Astrocyte (in vitro differentiated cells and primary cell): ENCODE results near the gene CSTF1.

ENCODE experiments used
- EZH2 ChIP-seq: IDR thresholded peaks from 2 replicates; pipeline ENCODE4 v1.6.1; 2012; ENCODE audit warnings: mild to moderate bottlenecking, low read length, inconsistent platforms; ENCODE audit not compliant: insufficient read depth
- TF ChIP-seq, protein P1 (sequence below): IDR thresholded peaks from 2 replicates; pipeline ENCODE4 v1.5.1; 2011; ENCODE audit warnings: low read depth, mild to moderate bottlenecking, inconsistent platforms, low read length, moderate library complexity; ENCODE audit not compliant: insufficient read depth

DNA sequence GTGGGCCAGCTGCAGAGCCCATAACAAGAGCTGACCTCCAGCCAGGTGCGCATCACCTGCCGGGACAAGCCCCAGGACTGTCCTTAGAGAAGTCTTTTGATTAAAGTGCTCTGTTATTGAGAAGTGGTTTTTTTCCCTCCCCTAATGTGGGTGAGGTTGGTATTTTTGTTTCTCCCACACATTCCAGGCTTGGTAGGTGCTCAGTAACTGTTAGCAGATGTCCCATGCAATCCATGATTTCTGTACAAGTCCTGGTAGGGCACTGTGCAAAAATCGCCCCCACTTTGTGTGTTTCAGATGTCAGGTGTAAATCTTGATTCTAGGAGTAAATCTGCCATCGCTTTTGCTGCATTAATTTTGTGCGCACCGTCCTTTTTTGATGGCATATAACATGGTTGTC is 29.0 kb upstream of the CSTF1 start:
- TF ChIP-seq, protein P1, sequence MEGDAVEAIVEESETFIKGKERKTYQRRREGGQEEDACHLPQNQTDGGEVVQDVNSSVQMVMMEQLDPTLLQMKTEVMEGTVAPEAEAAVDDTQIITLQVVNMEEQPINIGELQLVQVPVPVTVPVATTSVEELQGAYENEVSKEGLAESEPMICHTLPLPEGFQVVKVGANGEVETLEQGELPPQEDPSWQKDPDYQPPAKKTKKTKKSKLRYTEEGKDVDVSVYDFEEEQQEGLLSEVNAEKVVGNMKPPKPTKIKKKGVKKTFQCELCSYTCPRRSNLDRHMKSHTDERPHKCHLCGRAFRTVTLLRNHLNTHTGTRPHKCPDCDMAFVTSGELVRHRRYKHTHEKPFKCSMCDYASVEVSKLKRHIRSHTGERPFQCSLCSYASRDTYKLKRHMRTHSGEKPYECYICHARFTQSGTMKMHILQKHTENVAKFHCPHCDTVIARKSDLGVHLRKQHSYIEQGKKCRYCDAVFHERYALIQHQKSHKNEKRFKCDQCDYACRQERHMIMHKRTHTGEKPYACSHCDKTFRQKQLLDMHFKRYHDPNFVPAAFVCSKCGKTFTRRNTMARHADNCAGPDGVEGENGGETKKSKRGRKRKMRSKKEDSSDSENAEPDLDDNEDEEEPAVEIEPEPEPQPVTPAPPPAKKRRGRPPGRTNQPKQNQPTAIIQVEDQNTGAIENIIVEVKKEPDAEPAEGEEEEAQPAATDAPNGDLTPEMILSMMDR, result no peak
- no peak for TF ChIP-seq EZH2
